RWPE2 (cell line): ENCODE measurements around the gene LIAS.

Experiments
- ATAC-seq: fragments of 200-7000 bp; cut with Tn5 transposase; 3 replicates; pipeline ENCODE4 v1.9.1; 2021; ENCODE audit warnings: low read depth
- DNase-seq: peaks from one replicate; pipeline ENCODE4 v3.0.0-alpha.2; 2020; ENCODE audit warnings: low spot score
- H3K27ac ChIP-seq: fragments of 450-650 bp; 2 replicates; pipeline ENCODE4 v1.5.1; 2017; ENCODE audit warnings: mild to moderate bottlenecking; ENCODE audit not compliant: poor library complexity, severe bottlenecking
- H3K27me3 ChIP-seq: fragments of 250-450 bp; sonication (Bioruptor Pico); 2 replicates; pipeline ENCODE4 v1.5.1; 2021; ENCODE audit warnings: mild to moderate bottlenecking, moderate library complexity; ENCODE audit not compliant: insufficient read depth, poor library complexity, severe bottlenecking
- H3K36me3 ChIP-seq: fragments of 250-450 bp; sonication (Bioruptor Pico); 2 replicates; pipeline ENCODE4 v1.5.1; 2020; ENCODE audit warnings: low read depth, mild to moderate bottlenecking, moderate library complexity
- H3K4me1 ChIP-seq: fragments of 250-450 bp; sonication (Bioruptor Pico); 2 replicates; pipeline ENCODE4 v1.5.1; 2021; ENCODE audit warnings: mild to moderate bottlenecking, moderate library complexity; ENCODE audit not compliant: insufficient read depth, poor library complexity, severe bottlenecking
- H3K4me3 ChIP-seq: fragments of 250-450 bp; sonication (Bioruptor Pico); 2 replicates; pipeline ENCODE4 v1.5.1; 2021; ENCODE audit warnings: mild to moderate bottlenecking, moderate library complexity; ENCODE audit not compliant: severe bottlenecking
- H3K9me3 ChIP-seq: fragments of 250-450 bp; sonication (Bioruptor Pico); 2 replicates; pipeline ENCODE4 v1.5.1; 2021; ENCODE audit warnings: mild to moderate bottlenecking, moderate library complexity; ENCODE audit not compliant: severe bottlenecking
- CTCF ChIP-seq: fragments of 450-650 bp; IDR thresholded peaks from one replicate; pipeline ENCODE4 v1.5.1; 2017; ENCODE audit warnings: mild to moderate bottlenecking, moderate library complexity; ENCODE audit not compliant: poor library complexity, severe bottlenecking

The LIAS gene

GRCh38 chr4:39516407-39516966 is 57.6 kb downstream of the LIAS start:
- Histone ChIP-seq H3K27me3 (no peaks in the 10 kb centered on the region), H3K27ac (peak overlapping the region; percentile 59), H3K9me3 (no peaks in the 10 kb centered on the region), H3K4me3 (no peak overlapping the region), H3K36me3 (peaks cover 74% of the 10 kb centered on the region), H3K4me1 (peaks cover 18% of the 10 kb centered on the region)
- ATAC-seq (no peak), DNase-seq (no peak)
- TF ChIP-seq CTCF, result no peak

- no peaks in the 10 kb centered on the region for H3K9me3 ChIP-seq
- H3K27me3 ChIP-seq, result no peaks in the 10 kb centered on the region
- no peak overlapping the region for H3K4me3 ChIP-seq
- DNase-seq (no peak), ATAC-seq (no peak)
- H3K36me3 ChIP-seq, result peaks cover 54% of the 10 kb centered on the region
- TF ChIP-seq CTCF, result no peak
- H3K27ac ChIP-seq, result no peak overlapping the region
- H3K4me1 ChIP-seq, result peaks cover 26% of the 10 kb centered on the region
These were observed 59.6 kb downstream of the LIAS start for GRCh38 chr4:39518484-39518883.

GRCh38 chr4:39521253-39521919 is 62.5 kb downstream of the LIAS start:
- H3K4me1 ChIP-seq, result peaks cover 13% of the 10 kb centered on the region

GRCh38 chr4:39522068-39522467 is 63.2 kb downstream of the LIAS start:
- no peak for ATAC-seq
- Histone ChIP-seq H3K9me3 (no peaks in the 10 kb centered on the region), H3K36me3 (peaks cover 38% of the 10 kb centered on the region), H3K4me3 (no peak overlapping the region), H3K4me1 (peaks cover 13% of the 10 kb centered on the region), H3K27me3 (no peaks in the 10 kb centered on the region), H3K27ac (no peak overlapping the region)
- TF ChIP-seq CTCF, result no peak
- DNase-seq, result no peak

More at GRCh38 chr4:39521253-39521919, 62.5 kb downstream of the LIAS start:
- no peak overlapping the region for H3K27ac ChIP-seq
- no peaks in the 10 kb centered on the region for H3K9me3 ChIP-seq
- DNase-seq (no peak), ATAC-seq (no peak)
- TF ChIP-seq CTCF, result no peak
- no peak overlapping the region for H3K4me3 ChIP-seq
- H3K27me3 ChIP-seq, result no peaks in the 10 kb centered on the region
- H3K36me3 ChIP-seq, result peaks cover 43% of the 10 kb centered on the region
